Measurements from ENCODE around the gene TPM3. TPM values are rescaled to one million over a fixed set of nuclear protein-coding genes. Genes with fewer than 3 reads are reported as not detected.

Gene TPM3
- total RNA-seq, 1 experiment from 2014 or later: 545 TPM

GRCh38 chr1:154171223-154171583, 20.7 kb downstream of the TPM3 start:
- ATAC-seq (no peak), DNase-seq (ENCODE audit: low read depth, low spot score) (no peak)
- no peak overlapping the region for H3K27ac ChIP-seq (ENCODE audit: low read length)
- in situ Hi-C loops (cut with HindIII; ENCODE audit: low pct_unique_long_range_greater_than_20kb, low sequenced_read_pairs) (no loop called here), intact Hi-C loops (cut with micrococcal nuclease; ENCODE audit: unreplicated experiment) (no loop called here)
- peaks cover 62% of the 10 kb centered on the region for H3K36me3 ChIP-seq (ENCODE audit: control insufficient read depth, insufficient read depth, low read length)
- no peak overlapping the region for H3K4me3 ChIP-seq (ENCODE audit: low read depth in 2 of 2, low read length in 2 of 2)
- no peak for TF ChIP-seq REST (IDR thresholded peaks at IDR 0.05; ENCODE audit: insufficient read depth in 1 of 2, low read depth in 2 of 2, low read length in 1 of 2)
- TF ChIP-seq SIN3A (IDR thresholded peaks at IDR 0.05; ENCODE audit: borderline replicate concordance, insufficient read depth, low read depth, low read length): no peak
- TF ChIP-seq TCF7L2 (IDR thresholded peaks at IDR 0.05; ENCODE audit: low read depth, low read length): no peak
- TF ChIP-seq POLR2AphosphoS5 (IDR thresholded peaks at IDR 0.05; ENCODE audit: low read depth, low read length): no peak
- no peak for TF ChIP-seq CTCF (IDR thresholded peaks at IDR 0.05)
- ChIA-PET CTCF (no interaction called here), POLR2A (no interaction called here)
- H3K27me3 ChIP-seq (ENCODE audit: control insufficient read depth, insufficient read depth, low read length): no peaks in the 10 kb centered on the region
- TSS peak; percentile 3 for BruUV-seq (replicated peaks)
- H3K4me1 ChIP-seq (ENCODE audit: control insufficient read depth, insufficient read depth, low read length): no peaks in the 10 kb centered on the region
- no peaks in the 10 kb centered on the region for H3K9me3 ChIP-seq (ENCODE audit: control insufficient read depth, insufficient read depth, low read depth, low read length)

- Histone ChIP-seq H3K4me1 (ENCODE audit: control insufficient read depth, insufficient read depth, low read length) (no peaks in the 10 kb centered on the region), H3K4me3 (ENCODE audit: low read depth in 2 of 2, low read length in 2 of 2) (no peak overlapping the region), H3K36me3 (ENCODE audit: control insufficient read depth, insufficient read depth, low read length) (peaks cover 67% of the 10 kb centered on the region), H3K9me3 (ENCODE audit: control insufficient read depth, insufficient read depth, low read depth, low read length) (no peaks in the 10 kb centered on the region), H3K27ac (ENCODE audit: low read length) (no peak overlapping the region), H3K27me3 (ENCODE audit: control insufficient read depth, insufficient read depth, low read length) (no peaks in the 10 kb centered on the region)
- intact Hi-C loops (cut with micrococcal nuclease; ENCODE audit: unreplicated experiment): no loop called here
- TF ChIP-seq REST (IDR thresholded peaks at IDR 0.05; ENCODE audit: insufficient read depth in 1 of 2, low read depth in 2 of 2, low read length in 1 of 2): no peak
- no peak for TF ChIP-seq CTCF (IDR thresholded peaks at IDR 0.05)
- no peak for TF ChIP-seq POLR2AphosphoS5 (IDR thresholded peaks at IDR 0.05; ENCODE audit: low read depth, low read length)
- TF ChIP-seq SIN3A (IDR thresholded peaks at IDR 0.05; ENCODE audit: borderline replicate concordance, insufficient read depth, low read depth, low read length): no peak
- TF ChIP-seq TCF7L2 (IDR thresholded peaks at IDR 0.05; ENCODE audit: low read depth, low read length): no peak
- DNase-seq (ENCODE audit: low read depth, low spot score): no peak
- BruUV-seq (replicated peaks): no TSS peak
- CTCF ChIA-PET: no interaction called here
- in situ Hi-C loops (cut with HindIII; ENCODE audit: low pct_unique_long_range_greater_than_20kb, low sequenced_read_pairs): no loop called here
- no peak for ATAC-seq
- POLR2A ChIA-PET: no interaction called here
Measured at GRCh38 chr1:154170547-154171222, 21.2 kb downstream of the TPM3 start.
